Measurements from ENCODE around the gene RRP1B.

RRP1B gene

DNA sequence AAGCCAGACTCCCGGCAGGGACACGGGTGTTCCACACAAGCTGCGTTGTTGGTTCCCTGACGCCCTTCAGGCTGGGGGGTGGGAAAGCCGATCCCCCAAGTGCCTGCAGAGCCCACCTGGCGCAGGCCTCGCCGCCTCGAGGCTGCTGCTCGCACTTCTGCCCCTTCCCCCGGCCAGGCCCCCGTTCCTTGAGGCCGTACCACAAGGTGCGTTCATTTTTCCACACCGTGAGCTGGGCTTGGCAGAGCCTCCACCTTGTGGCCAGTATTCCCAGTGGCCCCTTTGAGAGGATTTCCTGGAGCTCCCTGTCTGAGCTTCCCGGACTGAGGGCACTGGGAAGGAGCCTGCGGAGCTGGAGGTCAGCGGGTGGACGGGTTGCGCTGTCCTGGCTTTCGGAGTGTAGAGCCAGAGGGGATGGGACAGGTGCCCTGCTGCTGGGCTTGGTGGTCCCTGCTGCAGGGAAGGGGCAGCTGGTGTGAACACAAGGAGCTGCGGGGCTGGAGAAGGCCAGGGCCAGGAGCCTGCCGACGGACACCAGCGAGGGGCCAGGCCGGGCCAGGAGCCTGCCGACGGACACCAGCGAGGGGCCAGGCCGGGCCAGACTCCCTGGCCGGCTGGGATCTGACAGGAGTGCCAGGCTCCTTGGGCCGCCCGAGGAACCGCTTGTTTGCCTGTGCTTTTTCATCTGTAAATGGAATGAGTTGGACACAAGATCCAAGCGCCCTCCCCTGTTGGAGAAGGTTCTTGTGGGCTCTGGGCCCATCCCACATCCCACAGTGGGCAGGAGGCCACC lies 78.0 kb downstream of the RRP1B start:
- Histone ChIP-seq H3K9me2 (replicated peaks; ENCODE audit: insufficient read depth, low read length) (no peaks in the 10 kb centered on the region), H3K4me3 (ENCODE audit: low read length) (no peak overlapping the region), H3K79me2 (ENCODE audit: low read length) (peaks cover 88% of the 10 kb centered on the region), H3K9me3 (replicated peaks; ENCODE audit: insufficient read depth, low read length) (no peaks in the 10 kb centered on the region), H3K27me3 (replicated peaks; ENCODE audit: insufficient read depth, low read length) (no peaks in the 10 kb centered on the region), H3K4me1 (ENCODE audit: low read length) (no peaks in the 10 kb centered on the region), H3K27ac (ENCODE audit: low read length) (no peak overlapping the region), H3K36me3 (replicated peaks; ENCODE audit: insufficient read depth, low read length) (peaks cover 21% of the 10 kb centered on the region), H4K20me1 (ENCODE audit: insufficient read depth, low read length) (peaks cover 32% of the 10 kb centered on the region), H3K4me2 (ENCODE audit: low read depth, low read length) (no peak overlapping the region), H3F3A (ENCODE audit: insufficient read depth, low read length) (peaks cover 14% of the 10 kb centered on the region), H2AFZ (ENCODE audit: low read length) (no peak overlapping the region), H3K9ac (ENCODE audit: low read length) (no peak overlapping the region)
- TF ChIP-seq EZH2 (optimal IDR thresholded peaks at IDR 0.05; ENCODE audit: low read depth, low read length) (no peak), EZH2phosphoT487 (IDR thresholded peaks at IDR 0.05; ENCODE audit: low read length) (no peak)
- TF ChIP-seq, protein P1, sequence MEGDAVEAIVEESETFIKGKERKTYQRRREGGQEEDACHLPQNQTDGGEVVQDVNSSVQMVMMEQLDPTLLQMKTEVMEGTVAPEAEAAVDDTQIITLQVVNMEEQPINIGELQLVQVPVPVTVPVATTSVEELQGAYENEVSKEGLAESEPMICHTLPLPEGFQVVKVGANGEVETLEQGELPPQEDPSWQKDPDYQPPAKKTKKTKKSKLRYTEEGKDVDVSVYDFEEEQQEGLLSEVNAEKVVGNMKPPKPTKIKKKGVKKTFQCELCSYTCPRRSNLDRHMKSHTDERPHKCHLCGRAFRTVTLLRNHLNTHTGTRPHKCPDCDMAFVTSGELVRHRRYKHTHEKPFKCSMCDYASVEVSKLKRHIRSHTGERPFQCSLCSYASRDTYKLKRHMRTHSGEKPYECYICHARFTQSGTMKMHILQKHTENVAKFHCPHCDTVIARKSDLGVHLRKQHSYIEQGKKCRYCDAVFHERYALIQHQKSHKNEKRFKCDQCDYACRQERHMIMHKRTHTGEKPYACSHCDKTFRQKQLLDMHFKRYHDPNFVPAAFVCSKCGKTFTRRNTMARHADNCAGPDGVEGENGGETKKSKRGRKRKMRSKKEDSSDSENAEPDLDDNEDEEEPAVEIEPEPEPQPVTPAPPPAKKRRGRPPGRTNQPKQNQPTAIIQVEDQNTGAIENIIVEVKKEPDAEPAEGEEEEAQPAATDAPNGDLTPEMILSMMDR (IDR thresholded peaks at IDR 0.05; ENCODE audit: low read length): no peak
- DNase-seq: no peak

DNA sequence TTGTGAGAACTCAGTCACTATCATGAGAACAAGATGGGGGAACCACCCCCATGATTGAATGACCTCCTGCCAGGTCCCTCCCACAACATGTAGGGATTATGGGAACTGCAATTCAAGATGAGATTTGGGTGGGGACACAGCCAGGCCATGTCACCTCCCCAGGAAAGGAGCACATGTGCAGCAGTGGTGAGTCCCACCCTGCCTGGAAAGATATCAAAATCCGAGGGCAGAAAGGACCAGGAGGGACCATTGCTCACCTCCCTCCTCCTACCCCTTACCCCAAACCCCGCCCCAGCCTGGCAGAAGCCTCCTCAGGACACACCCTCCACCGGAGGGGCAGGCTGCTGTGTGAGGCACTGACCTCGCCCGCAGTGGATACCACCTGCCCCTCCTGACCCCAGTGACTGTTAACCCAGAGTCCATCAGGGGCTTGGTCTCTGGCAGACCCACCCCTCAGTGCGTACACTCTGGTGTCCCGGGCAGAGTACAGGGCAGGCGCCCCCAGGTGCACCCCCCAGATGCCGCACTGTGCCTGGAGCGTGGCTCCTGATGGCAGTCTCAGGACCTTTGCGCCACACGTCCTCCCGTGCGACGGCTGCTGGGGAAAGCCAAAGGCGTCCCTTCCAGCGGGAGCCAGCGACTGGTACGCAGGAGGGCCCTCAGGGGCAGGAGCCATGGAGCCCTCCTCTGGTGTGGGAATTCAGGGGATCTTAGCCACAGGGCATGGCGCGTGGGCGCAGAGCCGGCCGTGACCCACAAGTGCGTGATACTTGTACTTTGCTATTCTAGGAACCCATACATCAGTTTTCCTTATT lies 80.5 kb downstream of the RRP1B start:
- H3K4me3 ChIP-seq (ENCODE audit: low read length): no peak overlapping the region
- H3K9me3 ChIP-seq (replicated peaks; ENCODE audit: insufficient read depth, low read length): no peaks in the 10 kb centered on the region
- H2AFZ ChIP-seq (ENCODE audit: low read length): no peak overlapping the region
- H3K27me3 ChIP-seq (replicated peaks; ENCODE audit: insufficient read depth, low read length): no peaks in the 10 kb centered on the region
- TF ChIP-seq EZH2phosphoT487 (IDR thresholded peaks at IDR 0.05; ENCODE audit: low read length) (no peak), EZH2 (optimal IDR thresholded peaks at IDR 0.05; ENCODE audit: low read depth, low read length) (no peak)
- TF ChIP-seq, protein P1 (IDR thresholded peaks at IDR 0.05; ENCODE audit: low read length): no peak
- H3K27ac ChIP-seq (ENCODE audit: low read length): no peak overlapping the region
- H3K36me3 ChIP-seq (replicated peaks; ENCODE audit: insufficient read depth, low read length): peaks cover 29% of the 10 kb centered on the region
- no peak overlapping the region for H3K4me2 ChIP-seq (ENCODE audit: low read depth, low read length)
- H4K20me1 ChIP-seq (ENCODE audit: insufficient read depth, low read length): peaks cover 18% of the 10 kb centered on the region
- H3K9ac ChIP-seq (ENCODE audit: low read length): no peak overlapping the region
- H3K9me2 ChIP-seq (replicated peaks; ENCODE audit: insufficient read depth, low read length): no peaks in the 10 kb centered on the region
- no peak for DNase-seq
- peaks cover 82% of the 10 kb centered on the region for H3K79me2 ChIP-seq (ENCODE audit: low read length)
- no peaks in the 10 kb centered on the region for H3K4me1 ChIP-seq (ENCODE audit: low read length)
- H3F3A ChIP-seq (ENCODE audit: insufficient read depth, low read length): peaks cover 14% of the 10 kb centered on the region

- no peaks in the 10 kb centered on the region for H3K9me3 ChIP-seq (replicated peaks; ENCODE audit: insufficient read depth, low read length)
- no peaks in the 10 kb centered on the region for H3K9me2 ChIP-seq (replicated peaks; ENCODE audit: insufficient read depth, low read length)
- H3F3A ChIP-seq (ENCODE audit: insufficient read depth, low read length): peaks cover 14% of the 10 kb centered on the region
- TF ChIP-seq EZH2 (optimal IDR thresholded peaks at IDR 0.05; ENCODE audit: low read depth, low read length) (no peak), EZH2phosphoT487 (IDR thresholded peaks at IDR 0.05; ENCODE audit: low read length) (no peak)
- TF ChIP-seq, protein P1 (IDR thresholded peaks at IDR 0.05; ENCODE audit: low read length): no peak
- DNase-seq: no peak
- H3K4me2 ChIP-seq (ENCODE audit: low read depth, low read length): no peak overlapping the region
- H2AFZ ChIP-seq (ENCODE audit: low read length): no peak overlapping the region
- H3K4me3 ChIP-seq (ENCODE audit: low read length): no peak overlapping the region
- H3K27ac ChIP-seq (ENCODE audit: low read length): no peak overlapping the region
- H3K4me1 ChIP-seq (ENCODE audit: low read length): no peaks in the 10 kb centered on the region
- no peaks in the 10 kb centered on the region for H3K27me3 ChIP-seq (replicated peaks; ENCODE audit: insufficient read depth, low read length)
- H4K20me1 ChIP-seq (ENCODE audit: insufficient read depth, low read length): peaks cover 15% of the 10 kb centered on the region
- H3K36me3 ChIP-seq (replicated peaks; ENCODE audit: insufficient read depth, low read length): peaks cover 32% of the 10 kb centered on the region
- no peak overlapping the region for H3K9ac ChIP-seq (ENCODE audit: low read length)
- peaks cover 77% of the 10 kb centered on the region for H3K79me2 ChIP-seq (ENCODE audit: low read length)
Observed at GRCh38 chr21:43740497-43741156, 81.3 kb downstream of the RRP1B start.
